SJCRH30 (cell line): ENCODE results near the gene MGAM2. TPM values are rescaled to one million over a fixed set of nuclear protein-coding genes. Genes with fewer than 3 reads are reported as not detected.

Experiments
- DNase-seq, 2 experiments: peaks; one replicate each; pipeline ENCODE4 v3.0.0-alpha.2; 2015 to 2020
- H3K27ac ChIP-seq: fragments of 250-450 bp; sonication (Bioruptor Pico); 2 replicates; pipeline ENCODE4 v1.5.1; 2020; ENCODE audit warnings: mild to moderate bottlenecking, moderate library complexity
- H3K27me3 ChIP-seq: fragments of 250-450 bp; sonication (Bioruptor Pico); 2 replicates; pipeline ENCODE4 v1.5.1; 2020; ENCODE audit warnings: mild to moderate bottlenecking, moderate library complexity
- H3K36me3 ChIP-seq: fragments of 250-450 bp; sonication (Bioruptor Pico); 2 replicates; pipeline ENCODE4 v1.5.1; 2020; ENCODE audit warnings: mild to moderate bottlenecking, moderate library complexity
- H3K4me1 ChIP-seq: fragments of 250-450 bp; sonication (Bioruptor Pico); 2 replicates; pipeline ENCODE4 v1.5.1; 2020; ENCODE audit warnings: mild to moderate bottlenecking, moderate library complexity
- H3K4me3 ChIP-seq: fragments of 250-450 bp; sonication (Bioruptor Pico); 2 replicates; pipeline ENCODE4 v1.5.1; 2020; ENCODE audit warnings: mild to moderate bottlenecking, moderate library complexity
- H3K9me3 ChIP-seq: fragments of 250-450 bp; sonication (Bioruptor Pico); replicated peaks from 2 replicates; pipeline ENCODE4 v1.5.1; 2020; ENCODE audit warnings: mild to moderate bottlenecking, moderate library complexity
- total RNA-seq: library from RNA; depleted of rRNA; stranded (reverse); fragments of >200 nt; shearing (Covaris generic); gene quantifications from 2 replicates; pipeline ENCODE4 v1.2.3, GENCODE V29; 2014

Gene MGAM2
- total RNA-seq, 1 experiment from 2014 or later: 1.1 TPM

DNA sequence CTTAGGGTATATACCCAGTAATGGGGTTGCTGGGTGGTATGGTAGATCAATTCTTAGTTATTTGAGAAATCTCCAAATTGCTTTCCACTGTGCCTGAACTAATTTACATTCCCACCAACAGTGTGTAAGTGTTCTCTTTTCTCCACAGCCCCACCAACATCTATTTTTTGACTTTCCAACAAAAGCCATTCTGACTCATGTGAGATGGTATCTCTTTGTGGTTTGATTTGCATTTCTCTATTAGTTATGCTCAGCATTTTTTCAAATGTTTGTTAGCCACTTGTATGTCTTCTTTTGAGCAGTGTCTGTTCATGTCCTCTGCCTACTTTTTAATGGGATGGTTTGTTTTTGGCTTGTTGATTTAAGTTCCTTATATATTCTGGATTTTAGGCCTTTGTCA is 66.4 kb downstream of the MGAM2 start:
- peak in 1 of 2 experiments; percentile 49 for DNase-seq
- Histone ChIP-seq H3K4me1 (peaks cover 42% of the 10 kb centered on the region), H3K4me3 (no peak overlapping the region), H3K27ac (peak overlapping the region; percentile 60), H3K36me3 (no peaks in the 10 kb centered on the region), H3K9me3 (no peaks in the 10 kb centered on the region; the same call in 1 of the 2 replicates), H3K27me3 (no peaks in the 10 kb centered on the region)

- Histone ChIP-seq H3K4me1 (peaks cover 42% of the 10 kb centered on the region), H3K36me3 (no peaks in the 10 kb centered on the region), H3K4me3 (no peak overlapping the region), H3K27me3 (no peaks in the 10 kb centered on the region), H3K9me3 (no peaks in the 10 kb centered on the region; the same call in 1 of the 2 replicates), H3K27ac (no peak overlapping the region)
- no peak for DNase-seq
Measured at GRCh38 chr7:142180426-142180825, 68.9 kb downstream of the MGAM2 start.

- no peaks in the 10 kb centered on the region for H3K36me3 ChIP-seq
- H3K27ac ChIP-seq: no peak overlapping the region
- DNase-seq: no peak
- peaks cover 42% of the 10 kb centered on the region for H3K4me1 ChIP-seq
- no peaks in the 10 kb centered on the region for H3K27me3 ChIP-seq
- H3K4me3 ChIP-seq: no peak overlapping the region
- no peaks in the 10 kb centered on the region; the same call in 1 of the 2 replicates for H3K9me3 ChIP-seq
Measured at GRCh38 chr7:142181211-142181610, 69.7 kb downstream of the MGAM2 start.

- Histone ChIP-seq H3K27me3 (no peaks in the 10 kb centered on the region), H3K4me3 (no peak overlapping the region), H3K9me3 (no peaks in the 10 kb centered on the region; the same call in 1 of the 2 replicates), H3K4me1 (peaks cover 36% of the 10 kb centered on the region), H3K36me3 (no peaks in the 10 kb centered on the region), H3K27ac (no peak overlapping the region)
- no peak for DNase-seq
Measured at GRCh38 chr7:142181966-142182365, 70.4 kb downstream of the MGAM2 start.

DNA sequence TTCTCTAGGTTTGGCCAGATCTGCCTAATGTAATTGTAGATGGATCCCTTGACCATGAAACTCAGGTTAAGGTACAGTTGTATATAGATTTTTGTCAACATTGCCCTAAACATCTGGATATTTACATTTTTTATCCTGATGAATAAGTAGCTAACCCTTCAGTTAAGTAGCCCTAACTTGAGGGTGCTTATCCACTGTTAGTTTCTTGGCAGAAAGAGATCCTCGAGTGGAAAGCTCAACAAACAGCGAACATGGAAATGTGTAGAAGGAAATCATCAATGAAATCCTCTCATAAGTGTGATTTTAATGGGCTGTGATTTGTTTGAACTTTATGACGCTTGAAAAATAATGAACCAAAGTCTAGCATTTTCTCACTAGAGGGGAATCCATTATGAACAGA is 73.6 kb downstream of the MGAM2 start:
- Histone ChIP-seq H3K27me3 (no peaks in the 10 kb centered on the region), H3K9me3 (no peaks in the 10 kb centered on the region), H3K4me3 (no peak overlapping the region), H3K4me1 (peaks cover 12% of the 10 kb centered on the region), H3K27ac (no peak overlapping the region), H3K36me3 (no peaks in the 10 kb centered on the region)
- no peak for DNase-seq

GRCh38 chr7:142185801-142186200 is 74.3 kb downstream of the MGAM2 start:
- peak in 1 of 2 experiments; percentile 34 for DNase-seq
- H3K4me1 ChIP-seq: peaks cover 6% of the 10 kb centered on the region

DNA sequence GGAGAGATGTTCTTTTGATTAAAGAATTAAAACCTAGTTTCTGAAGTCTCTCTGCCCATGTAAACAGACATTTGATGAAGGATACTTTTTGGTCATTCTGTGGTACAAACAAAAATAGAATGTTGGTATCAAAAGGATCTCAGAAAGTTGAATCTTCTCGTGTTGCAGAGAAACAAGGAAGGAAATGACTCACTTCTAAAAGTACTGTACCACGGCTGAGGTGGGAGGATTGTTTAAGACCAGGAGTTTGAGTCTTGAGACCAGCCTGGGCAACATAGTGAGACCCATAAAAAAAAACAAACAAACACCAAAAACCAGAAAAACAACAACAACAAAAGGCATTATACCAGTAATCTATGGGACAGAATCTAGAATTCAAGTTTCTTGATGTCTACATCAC is 76.6 kb downstream of the MGAM2 start:
- Histone ChIP-seq H3K27ac (no peak overlapping the region), H3K27me3 (no peaks in the 10 kb centered on the region), H3K9me3 (no peaks in the 10 kb centered on the region), H3K4me1 (no peaks in the 10 kb centered on the region), H3K36me3 (no peaks in the 10 kb centered on the region), H3K4me3 (no peak overlapping the region)
- no peak for DNase-seq

More at GRCh38 chr7:142185801-142186200, 74.3 kb downstream of the MGAM2 start:
- Histone ChIP-seq H3K9me3 (no peaks in the 10 kb centered on the region), H3K36me3 (no peaks in the 10 kb centered on the region), H3K27me3 (no peaks in the 10 kb centered on the region), H3K27ac (no peak overlapping the region), H3K4me3 (no peak overlapping the region)

DNA sequence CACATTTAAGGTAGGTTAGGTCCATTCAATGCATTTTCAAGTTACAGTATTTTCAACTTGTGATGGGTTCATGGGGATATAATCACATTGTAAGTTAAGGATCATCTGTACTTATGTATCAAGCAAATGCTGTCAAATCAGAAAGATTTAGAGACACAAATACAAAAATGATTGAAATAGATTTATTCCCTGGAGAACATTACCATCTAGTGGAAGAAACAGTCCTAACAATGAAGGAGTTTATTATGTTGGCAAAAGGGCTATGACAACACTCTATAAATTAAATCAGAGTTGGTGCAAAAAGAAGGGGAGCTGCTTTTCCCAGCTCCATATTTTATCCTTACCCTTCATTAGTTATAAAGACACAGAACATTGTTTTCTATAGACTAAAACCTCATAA is 77.3 kb downstream of the MGAM2 start:
- Histone ChIP-seq H3K36me3 (no peaks in the 10 kb centered on the region), H3K27ac (no peak overlapping the region), H3K4me3 (no peak overlapping the region), H3K4me1 (no peaks in the 10 kb centered on the region), H3K27me3 (no peaks in the 10 kb centered on the region), H3K9me3 (no peaks in the 10 kb centered on the region)
- DNase-seq: no peak

DNA sequence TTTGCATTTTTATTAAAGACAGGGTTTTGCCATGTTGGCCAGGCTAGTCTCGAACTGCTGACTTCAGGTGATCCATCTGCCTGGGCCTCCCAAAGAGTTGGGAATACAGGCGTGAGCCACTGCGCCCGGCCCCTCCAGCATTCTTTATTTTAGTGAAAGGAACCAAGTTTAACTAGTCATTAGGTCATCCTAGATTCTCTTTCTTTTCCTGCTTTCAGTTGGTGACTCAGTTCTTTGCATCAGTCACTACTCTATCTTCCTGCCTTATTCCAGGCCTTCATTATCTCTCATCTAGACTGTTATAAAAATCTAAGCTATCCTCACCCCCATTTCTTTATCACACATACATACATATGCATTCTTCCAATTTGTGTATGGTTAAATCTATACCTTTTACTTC is 82.7 kb downstream of the MGAM2 start:
- Histone ChIP-seq H3K4me3 (no peak overlapping the region), H3K27ac (no peak overlapping the region), H3K4me1 (peaks cover 16% of the 10 kb centered on the region), H3K27me3 (no peaks in the 10 kb centered on the region), H3K9me3 (no peaks in the 10 kb centered on the region), H3K36me3 (no peaks in the 10 kb centered on the region)
- DNase-seq: no peak

DNA sequence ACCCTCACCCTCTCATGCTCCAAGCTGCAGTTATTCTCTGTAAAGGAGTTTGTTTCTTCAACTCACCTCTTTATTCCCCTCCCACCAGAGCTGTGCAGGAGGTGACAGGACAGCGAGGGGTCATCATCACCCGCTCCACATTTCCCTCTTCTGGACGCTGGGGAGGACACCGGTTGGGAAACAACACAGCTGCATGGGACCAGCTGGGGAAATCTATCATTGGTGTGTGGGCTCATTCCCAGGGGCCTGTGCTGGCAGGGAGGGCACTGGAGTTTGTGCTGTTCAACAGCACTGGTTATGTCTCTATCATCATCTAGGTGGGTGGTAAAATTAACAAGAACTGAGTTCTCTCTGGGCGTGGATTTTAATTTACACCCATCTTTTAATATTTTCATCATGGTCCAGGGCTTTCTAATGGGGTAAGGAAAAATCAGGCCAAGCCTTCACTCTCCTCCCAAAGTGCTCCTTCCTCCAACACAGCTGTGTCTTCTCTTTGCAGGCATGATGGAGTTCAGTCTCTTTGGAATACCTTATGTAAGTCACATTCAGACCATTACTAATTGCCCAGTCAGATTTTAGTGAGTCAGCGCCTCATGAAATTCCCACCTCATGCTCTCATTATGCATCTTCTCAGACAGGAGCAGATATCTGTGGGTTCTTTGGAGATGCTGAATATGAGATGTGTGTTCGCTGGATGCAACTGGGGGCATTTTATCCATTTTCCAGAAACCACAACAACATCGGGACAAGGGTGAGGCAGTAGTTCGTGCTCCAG is 84.7 kb downstream of the MGAM2 start:
- H3K27ac ChIP-seq: peak overlapping the region; percentile 98

DNA sequence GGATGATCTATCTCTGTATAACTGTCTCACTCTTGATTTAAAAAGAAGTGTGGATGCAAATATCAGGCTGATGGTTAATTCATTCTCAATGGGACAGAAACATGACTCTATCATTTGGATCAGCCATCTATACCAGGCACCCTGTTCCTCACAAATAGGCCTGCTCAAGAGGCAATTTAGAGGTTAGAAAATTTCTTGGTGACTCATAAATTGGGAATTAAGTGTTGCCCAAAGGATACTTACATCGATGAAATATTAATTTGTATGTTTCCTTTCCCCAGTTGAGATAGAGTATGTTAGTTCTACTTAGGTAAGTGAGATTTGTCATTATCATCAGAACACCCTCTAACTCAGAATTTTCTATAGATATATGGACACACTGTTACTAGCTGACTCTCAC is 88.7 kb downstream of the MGAM2 start:
- DNase-seq: no peak
- no peak overlapping the region for H3K4me3 ChIP-seq
- H3K9me3 ChIP-seq: no peaks in the 10 kb centered on the region
- H3K27ac ChIP-seq: no peak overlapping the region
- H3K4me1 ChIP-seq: peaks cover 19% of the 10 kb centered on the region
- no peaks in the 10 kb centered on the region for H3K36me3 ChIP-seq
- no peaks in the 10 kb centered on the region for H3K27me3 ChIP-seq

More for the DNA sequence above, 84.7 kb downstream of the MGAM2 start:
- Histone ChIP-seq H3K27me3 (no peaks in the 10 kb centered on the region), H3K4me3 (peak overlapping the region; percentile 24), H3K9me3 (no peaks in the 10 kb centered on the region), H3K36me3 (no peaks in the 10 kb centered on the region), H3K4me1 (peaks cover 19% of the 10 kb centered on the region)
- peak; percentile 84 to 85 for DNase-seq

DNA sequence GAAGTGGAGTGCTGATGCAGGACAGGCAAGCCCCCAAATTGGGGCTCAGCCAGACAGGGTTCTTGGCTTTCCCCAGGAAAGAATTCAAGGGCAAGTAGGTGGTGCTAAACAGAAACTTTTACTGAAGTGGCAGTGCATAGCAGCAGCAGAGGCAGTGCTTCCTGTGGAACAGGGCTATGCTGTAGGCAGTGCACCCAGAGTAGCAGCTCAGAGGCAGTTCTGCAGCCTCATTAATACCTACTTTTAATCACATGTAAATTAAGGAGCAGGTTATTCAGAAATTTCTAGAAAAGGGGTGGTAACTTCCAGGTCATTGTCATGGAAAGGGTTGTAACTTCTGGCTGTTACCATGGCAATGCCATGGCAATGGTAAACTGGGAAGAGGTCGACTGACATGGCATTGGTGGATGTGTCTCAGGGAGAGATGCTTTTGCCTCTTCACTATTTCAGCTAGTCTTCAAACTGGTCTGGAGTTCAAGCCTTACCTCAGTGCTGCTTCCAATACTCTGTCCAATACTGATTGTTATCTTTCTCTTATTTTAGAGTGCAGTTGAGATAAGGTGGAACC is 117.1 kb downstream of the MGAM2 start:
- Histone ChIP-seq H3K27ac (no peak overlapping the region), H3K9me3 (no peaks in the 10 kb centered on the region)
- no peak for DNase-seq

GRCh38 chr7:142231716-142232115 is 120.2 kb downstream of the MGAM2 start:
- Histone ChIP-seq H3K27ac (no peak overlapping the region), H3K4me1 (no peaks in the 10 kb centered on the region), H3K27me3 (no peaks in the 10 kb centered on the region; the same call in 1 of the 2 replicates), H3K36me3 (no peaks in the 10 kb centered on the region), H3K9me3 (0 out of 2 replicates have a peak, but pooled peaks cover 4% of the 10 kb centered on the region), H3K4me3 (no peak overlapping the region)
- peak; percentile 21 to 35 for DNase-seq

More for the DNA sequence above, 117.1 kb downstream of the MGAM2 start:
- Histone ChIP-seq H3K4me3 (no peak overlapping the region), H3K36me3 (no peaks in the 10 kb centered on the region), H3K4me1 (no peaks in the 10 kb centered on the region), H3K27me3 (no peaks in the 10 kb centered on the region)

DNA sequence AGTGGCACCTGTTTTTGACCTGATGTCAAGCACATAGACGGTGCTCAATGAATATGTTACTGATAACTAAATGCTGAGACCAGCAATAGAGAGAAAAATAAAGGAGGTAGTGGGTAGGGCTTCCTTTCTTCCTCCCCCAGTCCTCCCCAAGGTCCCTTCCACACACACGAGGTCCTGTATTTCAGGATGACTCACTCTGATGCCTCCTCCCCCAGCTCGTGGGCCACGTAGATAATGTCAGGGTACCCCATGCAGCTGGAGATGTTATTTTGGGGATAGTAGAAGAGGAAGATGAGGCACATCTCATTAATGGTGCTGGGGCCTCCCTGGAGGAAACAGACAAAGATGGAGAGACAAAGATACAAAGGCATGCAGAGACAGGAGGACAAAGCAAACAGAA is 129.0 kb downstream of the MGAM2 start:
- no peak for DNase-seq
- H3K27me3 ChIP-seq: peaks cover 8% of the 10 kb centered on the region; the same call in 1 of the 2 replicates
- no peak overlapping the region for H3K27ac ChIP-seq
- H3K4me3 ChIP-seq: no peak overlapping the region
- H3K4me1 ChIP-seq: peaks cover 4% of the 10 kb centered on the region; the same call in 1 of the 2 replicates
- no peaks in the 10 kb centered on the region for H3K36me3 ChIP-seq
- H3K9me3 ChIP-seq: 0 out of 2 replicates have a peak, but pooled peaks cover 4% of the 10 kb centered on the region

- no peak for DNase-seq
- peaks cover 19% of the 10 kb centered on the region for H3K4me1 ChIP-seq
- H3K27me3 ChIP-seq: 0 out of 2 replicates have a peak, but pooled peaks cover 8% of the 10 kb centered on the region
- no peak overlapping the region for H3K4me3 ChIP-seq
- no peaks in the 10 kb centered on the region for H3K9me3 ChIP-seq
- H3K27ac ChIP-seq: no peak overlapping the region
- no peaks in the 10 kb centered on the region for H3K36me3 ChIP-seq
Measured at GRCh38 chr7:142243823-142244222, 132.3 kb downstream of the MGAM2 start.
